ENCODE measurements around the gene ATXN1.

DNA sequence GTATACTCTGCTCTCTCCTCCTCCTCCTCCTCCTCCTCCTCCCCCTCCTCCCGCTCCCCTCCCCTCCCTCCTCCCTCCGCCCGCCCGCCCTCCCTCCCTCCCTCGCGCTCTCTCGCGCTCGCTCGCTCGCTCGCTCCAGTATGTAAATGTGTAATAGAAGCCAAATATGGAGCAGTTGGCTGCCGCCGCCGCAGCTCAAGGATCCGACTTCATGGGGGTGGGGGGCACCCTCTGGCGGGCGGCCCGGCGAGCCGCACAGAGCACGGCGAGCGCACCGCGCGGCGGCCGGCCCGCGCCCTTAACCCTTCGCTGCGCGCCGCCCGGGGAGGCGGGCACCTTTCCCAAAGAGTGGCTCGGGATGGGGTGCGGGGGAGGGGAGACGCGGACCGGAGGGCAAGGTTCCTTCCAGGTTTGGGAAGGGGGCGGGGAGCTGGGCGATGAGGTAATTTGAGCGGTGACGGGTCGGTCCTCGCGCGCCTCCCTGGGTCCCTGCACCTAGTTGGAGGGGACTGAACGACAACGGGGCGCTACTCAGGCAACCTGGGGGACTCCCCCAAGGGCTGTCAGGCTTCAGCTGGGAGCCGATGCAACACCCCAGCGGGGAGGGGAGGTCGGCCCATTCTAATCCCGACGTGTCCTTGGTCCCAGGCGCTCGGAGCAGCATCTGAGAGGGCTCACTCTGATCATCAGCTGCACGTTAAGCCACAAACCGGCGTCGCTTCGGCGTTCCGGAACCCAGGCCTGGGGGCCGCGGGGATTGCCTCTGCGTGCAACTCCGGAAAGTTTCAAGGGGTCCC lies 409 bp upstream of the ATXN1 start:
- peak; percentile 99 for TF ChIP-seq EZH2phosphoT487 (IDR thresholded peaks at IDR 0.05; ENCODE audit: borderline replicate concordance, low read length)
- TF ChIP-seq, protein P1, sequence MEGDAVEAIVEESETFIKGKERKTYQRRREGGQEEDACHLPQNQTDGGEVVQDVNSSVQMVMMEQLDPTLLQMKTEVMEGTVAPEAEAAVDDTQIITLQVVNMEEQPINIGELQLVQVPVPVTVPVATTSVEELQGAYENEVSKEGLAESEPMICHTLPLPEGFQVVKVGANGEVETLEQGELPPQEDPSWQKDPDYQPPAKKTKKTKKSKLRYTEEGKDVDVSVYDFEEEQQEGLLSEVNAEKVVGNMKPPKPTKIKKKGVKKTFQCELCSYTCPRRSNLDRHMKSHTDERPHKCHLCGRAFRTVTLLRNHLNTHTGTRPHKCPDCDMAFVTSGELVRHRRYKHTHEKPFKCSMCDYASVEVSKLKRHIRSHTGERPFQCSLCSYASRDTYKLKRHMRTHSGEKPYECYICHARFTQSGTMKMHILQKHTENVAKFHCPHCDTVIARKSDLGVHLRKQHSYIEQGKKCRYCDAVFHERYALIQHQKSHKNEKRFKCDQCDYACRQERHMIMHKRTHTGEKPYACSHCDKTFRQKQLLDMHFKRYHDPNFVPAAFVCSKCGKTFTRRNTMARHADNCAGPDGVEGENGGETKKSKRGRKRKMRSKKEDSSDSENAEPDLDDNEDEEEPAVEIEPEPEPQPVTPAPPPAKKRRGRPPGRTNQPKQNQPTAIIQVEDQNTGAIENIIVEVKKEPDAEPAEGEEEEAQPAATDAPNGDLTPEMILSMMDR (conservative IDR thresholded peaks at IDR 0.05; ENCODE audit: low read depth, low read length), result no peak
- no peak for TF ChIP-seq EZH2 (IDR thresholded peaks at IDR 0.05; ENCODE audit: low read length, unreplicated experiment)

Measured in PC-3 (cell line).